Measurements from ENCODE around the gene HOGA1. TPM values are rescaled to one million over a fixed set of nuclear protein-coding genes. Genes with fewer than 3 reads are reported as not detected.
A peak's percentile ranks its signal among the peaks of the same experiment; 100 is the strongest.
"Not testable (repeated sequence)": the region's sequence is repeated elsewhere in the genome, so short reads cannot be mapped to it uniquely, and the experiment has no call there.

The HOGA1 gene
- total and polyA plus RNA-seq, 4 donors = 21.7 to 31.4 (median 22.8) TPM

GRCh38 chr10:97575127-97575668 lies 9.0 kb upstream of the HOGA1 start:
- no peak overlapping the region for H3K9ac ChIP-seq (ENCODE audit: low read depth in 1 of 2, low read length in 2 of 2)
- no peak for DNase-seq (ENCODE audit: low spot score)
- 88% methylated on average over 6 of the region's 6 CpGs for WGBS

GRCh38 chr10:97576487-97576886 lies 7.7 kb upstream of the HOGA1 start:
- H3K9me3 ChIP-seq (ENCODE audit: control insufficient read depth in 4 of 4, low read length in 3 of 4); DNase-seq (ENCODE audit: low spot score); H3K4me3 ChIP-seq (ENCODE audit: low read depth in 1 of 3, low read length in 3 of 3); H3K9ac ChIP-seq (ENCODE audit: low read depth in 1 of 2, low read length in 2 of 2); H3K36me3 ChIP-seq (ENCODE audit: control insufficient read depth in 4 of 4, insufficient read depth in 3 of 4, low read depth in 1 of 4, low read length in 3 of 4); H3K27ac ChIP-seq (ENCODE audit: low read depth in 1 of 2, low read length in 2 of 2); H3K27me3 ChIP-seq (ENCODE audit: control insufficient read depth in 4 of 4, insufficient read depth in 4 of 4, low read length in 3 of 4): not testable (repeated sequence)
- peaks cover 5 to 20% (median 10%) of the 10 kb centered on the region in 4 donors for H3K4me1 ChIP-seq (ENCODE audit: control insufficient read depth in 4 of 4, insufficient read depth in 4 of 4, low read length in 3 of 4)
- WGBS = 41% methylated on average over 5 of the region's 5 CpGs

More at GRCh38 chr10:97575127-97575668, 9.0 kb upstream of the HOGA1 start:
- Histone ChIP-seq H3K36me3 (ENCODE audit: control insufficient read depth in 4 of 4, insufficient read depth in 3 of 4, low read depth in 1 of 4, low read length in 3 of 4) (peaks cover 0 to 3% (median 1%) of the 10 kb centered on the region in 4 donors), H3K27ac (ENCODE audit: low read depth in 1 of 2, low read length in 2 of 2) (peak overlapping the region; percentile 60 to 75), H3K9me3 (ENCODE audit: control insufficient read depth in 4 of 4, low read length in 3 of 4) (no peaks in the 10 kb centered on the region), H3K27me3 (ENCODE audit: control insufficient read depth in 4 of 4, insufficient read depth in 4 of 4, low read length in 3 of 4) (no peaks in the 10 kb centered on the region), H3K4me1 (ENCODE audit: control insufficient read depth in 4 of 4, insufficient read depth in 4 of 4, low read length in 3 of 4) (peaks cover 5 to 20% (median 10%) of the 10 kb centered on the region in 4 donors), H3K4me3 (ENCODE audit: low read depth in 1 of 3, low read length in 3 of 3) (no peak overlapping the region)
- TF ChIP-seq ATF3 (IDR thresholded peaks at IDR 0.05) = no peak
- TF ChIP-seq FOXA2 (IDR thresholded peaks at IDR 0.05) = no peak
- TF ChIP-seq HNF4G (IDR thresholded peaks at IDR 0.05) = no peak

DNA sequence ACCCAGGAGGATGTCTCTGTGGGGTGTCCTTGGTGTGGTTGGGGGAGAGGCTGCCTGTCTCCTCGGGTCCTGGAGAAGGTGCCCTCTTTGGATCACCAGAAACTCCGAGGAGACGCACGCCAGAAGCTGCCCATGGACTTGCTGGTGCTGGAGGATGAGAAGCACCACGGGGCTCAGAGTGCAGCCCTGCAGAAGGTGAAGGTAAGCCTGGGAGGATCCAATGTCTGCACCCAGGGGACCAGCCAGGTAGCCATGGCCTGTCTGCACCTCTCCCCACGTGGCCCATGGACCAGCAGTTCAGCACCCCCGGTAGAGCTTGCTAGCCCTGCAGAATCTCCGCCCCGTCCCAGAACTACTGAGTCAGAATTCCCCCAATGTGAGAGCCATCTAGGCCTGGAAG lies 6.5 kb upstream of the HOGA1 start:
- Histone ChIP-seq H3K9ac (ENCODE audit: low read depth in 1 of 2, low read length in 2 of 2) (no peak overlapping the region), H3K9me3 (ENCODE audit: control insufficient read depth in 4 of 4, low read length in 3 of 4) (no peaks in the 10 kb centered on the region), H3K4me3 (ENCODE audit: low read depth in 1 of 3, low read length in 3 of 3) (no peak overlapping the region), H3K27ac (ENCODE audit: low read depth in 1 of 2, low read length in 2 of 2) (no peak overlapping the region), H3K36me3 (ENCODE audit: control insufficient read depth in 4 of 4, insufficient read depth in 3 of 4, low read depth in 1 of 4, low read length in 3 of 4) (no peaks in the 10 kb centered on the region), H3K4me1 (ENCODE audit: control insufficient read depth in 4 of 4, insufficient read depth in 4 of 4, low read length in 3 of 4) (peaks cover 2 to 12% (median 5%) of the 10 kb centered on the region in 4 donors), H3K27me3 (ENCODE audit: control insufficient read depth in 4 of 4, insufficient read depth in 4 of 4, low read length in 3 of 4) (no peaks in the 10 kb centered on the region)
- WGBS = 78% methylated on average over 9 of the region's 9 CpGs
- TF ChIP-seq, protein P1, sequence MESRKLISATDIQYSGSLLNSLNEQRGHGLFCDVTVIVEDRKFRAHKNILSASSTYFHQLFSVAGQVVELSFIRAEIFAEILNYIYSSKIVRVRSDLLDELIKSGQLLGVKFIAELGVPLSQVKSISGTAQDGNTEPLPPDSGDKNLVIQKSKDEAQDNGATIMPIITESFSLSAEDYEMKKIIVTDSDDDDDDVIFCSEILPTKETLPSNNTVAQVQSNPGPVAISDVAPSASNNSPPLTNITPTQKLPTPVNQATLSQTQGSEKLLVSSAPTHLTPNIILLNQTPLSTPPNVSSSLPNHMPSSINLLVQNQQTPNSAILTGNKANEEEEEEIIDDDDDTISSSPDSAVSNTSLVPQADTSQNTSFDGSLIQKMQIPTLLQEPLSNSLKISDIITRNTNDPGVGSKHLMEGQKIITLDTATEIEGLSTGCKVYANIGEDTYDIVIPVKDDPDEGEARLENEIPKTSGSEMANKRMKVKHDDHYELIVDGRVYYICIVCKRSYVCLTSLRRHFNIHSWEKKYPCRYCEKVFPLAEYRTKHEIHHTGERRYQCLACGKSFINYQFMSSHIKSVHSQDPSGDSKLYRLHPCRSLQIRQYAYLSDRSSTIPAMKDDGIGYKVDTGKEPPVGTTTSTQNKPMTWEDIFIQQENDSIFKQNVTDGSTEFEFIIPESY (IDR thresholded peaks at IDR 0.05) = no peak
- TF ChIP-seq EGR1 (IDR thresholded peaks at IDR 0.05; ENCODE audit: low read depth in 2 of 2) = no peak
- TF ChIP-seq, protein P2, sequence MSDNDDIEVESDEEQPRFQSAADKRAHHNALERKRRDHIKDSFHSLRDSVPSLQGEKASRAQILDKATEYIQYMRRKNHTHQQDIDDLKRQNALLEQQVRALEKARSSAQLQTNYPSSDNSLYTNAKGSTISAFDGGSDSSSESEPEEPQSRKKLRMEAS (IDR thresholded peaks at IDR 0.05) = no peak
- TF ChIP-seq CTCF (IDR thresholded peaks at IDR 0.05; ENCODE audit: low read depth, low read length, missing input control) = no peak
- no peak for TF ChIP-seq FOXA2 (IDR thresholded peaks at IDR 0.05)
- TF ChIP-seq ATF3 (IDR thresholded peaks at IDR 0.05) = no peak
- TF ChIP-seq SP1 (IDR thresholded peaks at IDR 0.05) = no peak
- TF ChIP-seq NR2F2 (IDR thresholded peaks at IDR 0.05) = no peak
- TF ChIP-seq FOXA1 (IDR thresholded peaks at IDR 0.05) = no peak
- no peak for TF ChIP-seq RXRA (IDR thresholded peaks at IDR 0.05)
- TF ChIP-seq TAF1 (conservative IDR thresholded peaks at IDR 0.05) = no peak
- TF ChIP-seq REST (IDR thresholded peaks at IDR 0.05) = no peak
- TF ChIP-seq GABPA (IDR thresholded peaks at IDR 0.05 in 1 of 2, conservative IDR thresholded peaks at IDR 0.05 in 1 of 2) = no peak
- TF ChIP-seq RAD21 (IDR thresholded peaks at IDR 0.05) = no peak
- no peak for TF ChIP-seq JUND (IDR thresholded peaks at IDR 0.05)
- TF ChIP-seq HNF4G (IDR thresholded peaks at IDR 0.05) = no peak
- no peak for DNase-seq (ENCODE audit: low spot score)

All from liver (tissue), 9 donors.